NB4 (cell line): ENCODE data around the gene ARHGAP26.

Source experiments
- CTCF ChIP-seq: IDR thresholded peaks from one replicate; pipeline ENCODE4 v1.5.1; 2012; ENCODE audit warnings: low read depth, low read length
- MAX ChIP-seq: IDR thresholded peaks from 2 replicates; pipeline ENCODE4 v1.6.1; 2011; ENCODE audit warnings: low read depth, low read length
- POLR2A ChIP-seq: IDR thresholded peaks from 2 replicates; pipeline ENCODE4 v1.6.1; 2011; ENCODE audit warnings: mild to moderate bottlenecking; ENCODE audit not compliant: insufficient read length; ENCODE audit errors: extremely low read depth

- no peak for TF ChIP-seq POLR2A
- TF ChIP-seq CTCF = no peak
- no peak for TF ChIP-seq MAX
Measured at GRCh38 chr5:143152445-143152844, 382.3 kb downstream of the ARHGAP26 start.
